Nephron progenitor cell (in vitro differentiated cells): Measurements from ENCODE around the gene DPH1.

Experiments used
- DNase-seq: peaks from one replicate; pipeline ENCODE4 v3.0.0; 2021
- H3K27ac Mint-ChIP-seq: 2 replicates; pipeline ENCODE4 v1.8.0; 2021; ENCODE audit warnings: mild to moderate bottlenecking, moderate library complexity, mixed read lengths
- H3K27me3 Mint-ChIP-seq: 2 replicates; pipeline ENCODE4 v1.8.0; 2021; ENCODE audit warnings: mild to moderate bottlenecking, low read depth, mixed read lengths; ENCODE audit not compliant: poor library complexity
- H3K36me3 Mint-ChIP-seq: 2 replicates; pipeline ENCODE4 v1.8.0; 2021; ENCODE audit warnings: low read depth, mixed read lengths
- H3K4me1 Mint-ChIP-seq: 2 replicates; pipeline ENCODE4 v1.8.0; 2021; ENCODE audit warnings: mixed read lengths
- H3K4me3 Mint-ChIP-seq: 2 replicates; pipeline ENCODE4 v1.8.0; 2021; ENCODE audit warnings: mild to moderate bottlenecking, moderate library complexity, mixed read lengths
- H3K9me3 Mint-ChIP-seq: 2 replicates; pipeline ENCODE4 v1.8.0; 2021; ENCODE audit warnings: mild to moderate bottlenecking, moderate library complexity, mixed read lengths
- TF ChIP-seq, protein P1 (sequence below): fragments of 200-600 bp; sonication (generic); IDR thresholded peaks from 2 replicates; pipeline ENCODE4 v1.5.0; 2021; ENCODE audit warnings: antibody characterized with exemption

The DPH1 gene

DNA sequence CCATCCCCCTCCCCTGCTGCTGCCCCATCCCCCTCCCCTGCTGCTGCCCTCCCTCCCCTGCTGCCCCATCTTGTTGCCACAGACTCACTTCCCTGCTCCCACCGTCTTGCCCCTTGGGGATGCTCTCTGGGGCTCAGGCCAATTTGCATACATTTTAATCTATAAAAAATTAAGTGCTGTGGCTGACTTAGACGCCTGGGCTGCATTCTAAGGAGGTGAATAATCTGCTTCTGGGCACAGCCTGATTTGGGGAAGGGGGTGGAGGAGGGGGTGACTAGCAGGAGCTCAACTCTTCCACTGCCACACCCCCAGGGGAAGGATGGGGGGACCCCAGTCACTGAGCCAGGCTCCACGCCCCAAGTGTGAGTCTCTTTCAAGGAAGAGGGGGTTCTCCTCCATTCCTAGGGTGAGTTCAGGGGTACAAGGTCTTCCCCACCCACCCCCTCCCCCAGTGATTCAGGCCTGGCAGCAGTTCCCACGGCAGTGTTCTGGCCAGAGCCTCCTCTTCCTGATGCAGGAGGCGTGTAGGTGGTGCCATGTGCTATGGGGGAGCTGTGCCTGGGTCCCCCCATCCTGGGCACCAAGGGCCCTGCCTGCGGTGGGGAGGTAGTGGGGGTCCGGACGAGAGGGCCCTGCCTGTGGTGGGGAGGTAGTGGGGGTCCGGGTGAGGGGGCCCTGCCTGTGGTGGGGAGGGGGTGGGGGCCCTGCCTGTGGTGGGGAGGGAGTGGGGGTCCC, 5.0 kb downstream of the DPH1 start:
- H3K4me3 Mint-ChIP-seq = no peak overlapping the region
- DNase-seq = no peak
- H3K9me3 Mint-ChIP-seq = no peaks in the 10 kb centered on the region
- peaks cover 19% of the 10 kb centered on the region for H3K36me3 Mint-ChIP-seq
- H3K4me1 Mint-ChIP-seq = peaks cover 40% of the 10 kb centered on the region
- no peak overlapping the region for H3K27ac Mint-ChIP-seq
- TF ChIP-seq, protein P1, sequence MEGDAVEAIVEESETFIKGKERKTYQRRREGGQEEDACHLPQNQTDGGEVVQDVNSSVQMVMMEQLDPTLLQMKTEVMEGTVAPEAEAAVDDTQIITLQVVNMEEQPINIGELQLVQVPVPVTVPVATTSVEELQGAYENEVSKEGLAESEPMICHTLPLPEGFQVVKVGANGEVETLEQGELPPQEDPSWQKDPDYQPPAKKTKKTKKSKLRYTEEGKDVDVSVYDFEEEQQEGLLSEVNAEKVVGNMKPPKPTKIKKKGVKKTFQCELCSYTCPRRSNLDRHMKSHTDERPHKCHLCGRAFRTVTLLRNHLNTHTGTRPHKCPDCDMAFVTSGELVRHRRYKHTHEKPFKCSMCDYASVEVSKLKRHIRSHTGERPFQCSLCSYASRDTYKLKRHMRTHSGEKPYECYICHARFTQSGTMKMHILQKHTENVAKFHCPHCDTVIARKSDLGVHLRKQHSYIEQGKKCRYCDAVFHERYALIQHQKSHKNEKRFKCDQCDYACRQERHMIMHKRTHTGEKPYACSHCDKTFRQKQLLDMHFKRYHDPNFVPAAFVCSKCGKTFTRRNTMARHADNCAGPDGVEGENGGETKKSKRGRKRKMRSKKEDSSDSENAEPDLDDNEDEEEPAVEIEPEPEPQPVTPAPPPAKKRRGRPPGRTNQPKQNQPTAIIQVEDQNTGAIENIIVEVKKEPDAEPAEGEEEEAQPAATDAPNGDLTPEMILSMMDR = no peak
- H3K27me3 Mint-ChIP-seq = peaks cover 12% of the 10 kb centered on the region

DNA sequence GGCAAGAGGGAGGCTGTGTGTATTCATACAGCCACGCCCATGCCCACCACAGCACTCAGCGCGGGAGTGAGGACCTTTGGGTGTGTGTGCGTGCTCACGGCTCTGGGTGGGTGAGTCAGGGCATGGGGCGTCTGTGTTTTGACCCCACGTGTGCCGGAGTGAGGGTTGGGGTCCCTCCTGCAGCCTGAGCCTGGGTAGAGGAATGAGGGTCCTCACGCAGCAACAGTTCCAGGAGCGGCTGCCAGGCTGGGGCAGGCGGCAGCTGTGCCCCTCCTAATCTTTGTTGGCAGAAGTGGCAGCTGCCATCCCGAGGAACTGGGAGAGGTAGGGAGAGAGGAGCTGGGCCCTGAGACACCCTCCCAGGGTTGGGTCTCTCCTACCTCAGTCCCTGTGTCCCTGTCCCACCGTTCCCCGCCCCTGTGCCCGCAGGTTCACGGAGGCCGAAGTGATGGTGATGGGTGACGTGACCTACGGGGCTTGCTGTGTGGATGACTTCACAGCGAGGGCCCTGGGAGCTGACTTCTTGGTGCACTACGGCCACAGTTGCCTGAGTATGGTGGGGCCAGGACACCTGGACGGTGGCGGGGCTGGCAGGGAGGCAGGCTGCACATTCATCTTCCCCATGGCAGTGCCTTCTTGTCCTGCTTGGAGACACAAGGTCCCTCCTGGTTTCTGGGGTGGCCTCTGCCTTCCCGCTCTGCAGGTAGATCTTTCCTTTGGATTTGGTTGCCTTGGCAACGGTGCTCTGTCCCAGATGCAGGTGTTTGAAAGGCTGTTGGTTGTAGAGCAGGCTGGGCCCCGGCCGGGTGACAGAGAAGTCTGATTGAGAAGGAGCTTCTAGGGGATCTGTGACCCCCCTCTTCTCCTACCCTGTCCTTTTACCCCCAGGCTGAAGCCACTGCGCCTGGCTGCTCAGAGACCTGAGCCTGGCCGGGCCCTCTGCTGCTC, 5.9 kb downstream of the DPH1 start:
- Mint-ChIP-seq H3K36me3 (peaks cover 21% of the 10 kb centered on the region), H3K9me3 (no peaks in the 10 kb centered on the region), H3K4me3 (no peak overlapping the region), H3K4me1 (peaks cover 37% of the 10 kb centered on the region), H3K27me3 (peaks cover 12% of the 10 kb centered on the region), H3K27ac (no peak overlapping the region)
- no peak for DNase-seq
- TF ChIP-seq, protein P1 = no peak

DNA sequence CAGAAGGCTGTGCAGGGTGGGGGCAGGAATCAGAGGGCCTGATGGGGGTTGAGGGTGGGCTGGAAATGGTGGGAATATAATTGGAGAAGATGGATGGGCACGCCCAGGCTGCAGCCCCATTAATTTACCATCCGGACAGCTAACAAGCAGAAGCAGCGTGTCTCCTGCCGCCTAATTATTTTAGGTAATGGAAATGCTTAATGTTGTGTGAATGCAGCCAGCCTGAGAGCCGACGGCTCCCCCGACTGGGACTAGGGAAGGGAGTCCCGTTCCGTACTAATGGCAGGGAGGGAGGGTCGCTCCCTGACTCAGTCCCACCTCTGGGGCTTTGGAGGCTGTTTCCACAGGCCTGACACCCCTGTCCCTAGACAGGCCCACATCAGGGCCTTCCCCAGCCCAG, 7.2 kb downstream of the DPH1 start:
- Mint-ChIP-seq H3K4me3 (no peak overlapping the region), H3K4me1 (peaks cover 40% of the 10 kb centered on the region), H3K27ac (no peak overlapping the region), H3K9me3 (no peaks in the 10 kb centered on the region), H3K36me3 (peaks cover 21% of the 10 kb centered on the region), H3K27me3 (peaks cover 6% of the 10 kb centered on the region)
- TF ChIP-seq, protein P1 = no peak
- no peak for DNase-seq

DNA sequence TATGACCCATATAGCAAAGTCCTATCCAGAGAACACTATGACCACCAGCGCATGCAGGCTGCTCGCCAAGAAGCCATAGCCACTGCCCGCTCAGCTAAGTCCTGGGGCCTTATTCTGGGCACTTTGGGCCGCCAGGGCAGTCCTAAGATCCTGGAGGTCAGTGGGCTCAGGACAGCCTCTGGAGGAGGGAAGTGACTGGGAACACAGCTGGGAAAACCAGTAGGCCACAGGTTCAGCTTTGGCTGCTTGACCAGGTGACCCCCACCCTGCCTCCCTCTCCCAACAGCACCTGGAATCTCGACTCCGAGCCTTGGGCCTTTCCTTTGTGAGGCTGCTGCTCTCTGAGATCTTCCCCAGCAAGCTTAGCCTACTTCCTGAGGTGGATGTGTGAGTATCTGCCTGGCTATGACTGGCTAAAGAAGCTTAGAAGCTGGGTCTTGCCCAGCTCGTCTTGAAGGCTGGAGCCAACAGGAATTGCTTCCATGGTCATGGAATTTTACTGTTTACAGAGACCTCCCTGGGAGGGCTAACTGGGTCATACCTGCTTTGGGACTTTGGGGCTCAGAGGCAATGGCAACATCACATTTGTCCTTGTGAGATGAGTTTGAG, 10.4 kb downstream of the DPH1 start:
- TF ChIP-seq, protein P1 = no peak
- H3K36me3 Mint-ChIP-seq = peaks cover 34% of the 10 kb centered on the region
- no peak for DNase-seq
- H3K4me3 Mint-ChIP-seq = peak overlapping the region; percentile 89
- H3K9me3 Mint-ChIP-seq = no peaks in the 10 kb centered on the region
- H3K27me3 Mint-ChIP-seq = peaks cover 12% of the 10 kb centered on the region
- H3K27ac Mint-ChIP-seq = no peak overlapping the region
- H3K4me1 Mint-ChIP-seq = peaks cover 45% of the 10 kb centered on the region

DNA sequence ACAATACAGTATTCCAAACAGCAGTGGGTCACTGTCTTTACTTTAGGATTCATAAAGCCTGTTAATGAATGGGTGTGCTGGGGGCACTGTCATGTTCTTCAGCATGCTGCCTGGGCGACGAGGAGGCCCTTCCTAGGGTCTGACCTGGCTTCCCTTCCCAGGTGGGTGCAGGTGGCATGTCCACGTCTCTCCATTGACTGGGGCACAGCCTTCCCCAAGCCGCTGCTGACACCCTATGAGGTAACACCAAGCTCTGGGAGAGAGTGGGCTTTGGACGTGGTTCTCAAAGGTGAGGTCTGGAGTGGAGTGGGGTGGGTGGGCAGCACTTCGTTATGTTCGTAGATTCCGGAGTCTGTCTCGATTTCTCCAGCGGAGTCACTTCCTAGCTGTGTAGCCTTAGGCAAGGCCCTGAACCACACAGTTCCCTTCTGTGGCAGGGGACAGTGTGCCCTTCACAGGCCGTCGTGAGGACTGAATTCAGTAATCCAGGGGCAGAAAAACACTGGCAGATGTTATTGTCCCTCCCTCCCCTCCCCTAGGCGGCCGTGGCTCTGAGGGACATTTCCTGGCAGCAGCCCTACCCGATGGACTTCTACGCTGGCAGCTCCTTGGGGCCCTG, 11.1 kb downstream of the DPH1 start:
- TF ChIP-seq, protein P1 = no peak
- peaks cover 43% of the 10 kb centered on the region for H3K4me1 Mint-ChIP-seq
- peaks cover 13% of the 10 kb centered on the region for H3K27me3 Mint-ChIP-seq
- H3K27ac Mint-ChIP-seq = no peak overlapping the region
- DNase-seq = no peak
- H3K4me3 Mint-ChIP-seq = peak overlapping the region; percentile 89
- H3K36me3 Mint-ChIP-seq = peaks cover 34% of the 10 kb centered on the region
- no peaks in the 10 kb centered on the region for H3K9me3 Mint-ChIP-seq
